HL-60 (cell line): Measurements from ENCODE around the gene NUP210.

Experiments used
- DNase-seq, 2 experiments: peaks; one replicate each; pipeline ENCODE4 v3.0.0-alpha.2; 2010 to 2020; ENCODE audit warnings: low read depth in 1 of 2, low spot score in 1 of 2
- H3K27ac ChIP-seq: fragments of 250-450 bp; sonication (Bioruptor Pico); replicated peaks from 2 replicates; pipeline ENCODE4 v1.5.1; 2020; ENCODE audit warnings: mild to moderate bottlenecking, moderate library complexity
- H3K27me3 ChIP-seq: fragments of 250-450 bp; sonication (Bioruptor Pico); 2 replicates; pipeline ENCODE4 v1.5.1; 2021; ENCODE audit warnings: mild to moderate bottlenecking, moderate library complexity; ENCODE audit not compliant: insufficient read depth, poor library complexity, severe bottlenecking
- H3K4me3 ChIP-seq: replicated peaks from 2 replicates; pipeline ENCODE4 v1.5.1; 2011; ENCODE audit warnings: mild to moderate bottlenecking, control low read depth, low read length; ENCODE audit not compliant: insufficient read depth
- GABPA ChIP-seq: IDR thresholded peaks from 2 replicates; pipeline ENCODE4 v1.6.1; 2012; ENCODE audit warnings: low read depth
- POLR2AphosphoS5 ChIP-seq: IDR thresholded peaks from 2 replicates; pipeline ENCODE4 v1.6.1; 2012; ENCODE audit warnings: low read depth
- SPI1 ChIP-seq: IDR thresholded peaks from 2 replicates; pipeline ENCODE4 v1.6.1; 2012; ENCODE audit warnings: low read depth, mild to moderate bottlenecking, borderline replicate concordance
- TF ChIP-seq, protein P1 (sequence below): IDR thresholded peaks from one replicate; pipeline ENCODE4 v1.5.1; 2011; ENCODE audit warnings: low read length, control low read depth, inconsistent platforms; ENCODE audit not compliant: insufficient read depth
- TF ChIP-seq, protein P2 (sequence below): IDR thresholded peaks from 2 replicates; pipeline ENCODE4 v1.6.1; 2012; ENCODE audit warnings: low read depth; ENCODE audit not compliant: insufficient replicate concordance

Gene NUP210

DNA sequence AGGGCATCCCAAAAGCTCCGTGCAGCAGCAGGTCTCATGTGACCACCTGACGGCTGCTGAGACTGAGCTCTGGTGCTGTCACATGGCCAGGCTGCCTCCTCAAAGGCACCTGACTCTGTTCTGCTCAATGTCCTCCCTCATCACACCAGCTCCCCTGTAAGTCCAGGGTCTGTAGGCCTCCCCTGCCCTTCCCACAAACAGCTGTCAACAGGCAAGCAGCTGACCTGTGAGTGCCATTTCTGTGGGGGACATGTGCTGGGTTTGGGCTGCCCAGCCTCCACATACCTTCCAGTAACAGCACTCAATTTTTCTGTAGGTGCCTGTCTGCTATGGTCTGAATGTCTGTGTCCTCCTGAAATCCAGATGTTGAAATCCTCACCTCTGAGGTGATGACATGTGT is 11.2 kb downstream of the NUP210 start:
- TF ChIP-seq, protein P1, sequence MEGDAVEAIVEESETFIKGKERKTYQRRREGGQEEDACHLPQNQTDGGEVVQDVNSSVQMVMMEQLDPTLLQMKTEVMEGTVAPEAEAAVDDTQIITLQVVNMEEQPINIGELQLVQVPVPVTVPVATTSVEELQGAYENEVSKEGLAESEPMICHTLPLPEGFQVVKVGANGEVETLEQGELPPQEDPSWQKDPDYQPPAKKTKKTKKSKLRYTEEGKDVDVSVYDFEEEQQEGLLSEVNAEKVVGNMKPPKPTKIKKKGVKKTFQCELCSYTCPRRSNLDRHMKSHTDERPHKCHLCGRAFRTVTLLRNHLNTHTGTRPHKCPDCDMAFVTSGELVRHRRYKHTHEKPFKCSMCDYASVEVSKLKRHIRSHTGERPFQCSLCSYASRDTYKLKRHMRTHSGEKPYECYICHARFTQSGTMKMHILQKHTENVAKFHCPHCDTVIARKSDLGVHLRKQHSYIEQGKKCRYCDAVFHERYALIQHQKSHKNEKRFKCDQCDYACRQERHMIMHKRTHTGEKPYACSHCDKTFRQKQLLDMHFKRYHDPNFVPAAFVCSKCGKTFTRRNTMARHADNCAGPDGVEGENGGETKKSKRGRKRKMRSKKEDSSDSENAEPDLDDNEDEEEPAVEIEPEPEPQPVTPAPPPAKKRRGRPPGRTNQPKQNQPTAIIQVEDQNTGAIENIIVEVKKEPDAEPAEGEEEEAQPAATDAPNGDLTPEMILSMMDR, result no peak
- 0 out of 2 replicates have a peak, but pooled peaks have one; percentile 33 for TF ChIP-seq POLR2AphosphoS5
- TF ChIP-seq, protein P2, sequence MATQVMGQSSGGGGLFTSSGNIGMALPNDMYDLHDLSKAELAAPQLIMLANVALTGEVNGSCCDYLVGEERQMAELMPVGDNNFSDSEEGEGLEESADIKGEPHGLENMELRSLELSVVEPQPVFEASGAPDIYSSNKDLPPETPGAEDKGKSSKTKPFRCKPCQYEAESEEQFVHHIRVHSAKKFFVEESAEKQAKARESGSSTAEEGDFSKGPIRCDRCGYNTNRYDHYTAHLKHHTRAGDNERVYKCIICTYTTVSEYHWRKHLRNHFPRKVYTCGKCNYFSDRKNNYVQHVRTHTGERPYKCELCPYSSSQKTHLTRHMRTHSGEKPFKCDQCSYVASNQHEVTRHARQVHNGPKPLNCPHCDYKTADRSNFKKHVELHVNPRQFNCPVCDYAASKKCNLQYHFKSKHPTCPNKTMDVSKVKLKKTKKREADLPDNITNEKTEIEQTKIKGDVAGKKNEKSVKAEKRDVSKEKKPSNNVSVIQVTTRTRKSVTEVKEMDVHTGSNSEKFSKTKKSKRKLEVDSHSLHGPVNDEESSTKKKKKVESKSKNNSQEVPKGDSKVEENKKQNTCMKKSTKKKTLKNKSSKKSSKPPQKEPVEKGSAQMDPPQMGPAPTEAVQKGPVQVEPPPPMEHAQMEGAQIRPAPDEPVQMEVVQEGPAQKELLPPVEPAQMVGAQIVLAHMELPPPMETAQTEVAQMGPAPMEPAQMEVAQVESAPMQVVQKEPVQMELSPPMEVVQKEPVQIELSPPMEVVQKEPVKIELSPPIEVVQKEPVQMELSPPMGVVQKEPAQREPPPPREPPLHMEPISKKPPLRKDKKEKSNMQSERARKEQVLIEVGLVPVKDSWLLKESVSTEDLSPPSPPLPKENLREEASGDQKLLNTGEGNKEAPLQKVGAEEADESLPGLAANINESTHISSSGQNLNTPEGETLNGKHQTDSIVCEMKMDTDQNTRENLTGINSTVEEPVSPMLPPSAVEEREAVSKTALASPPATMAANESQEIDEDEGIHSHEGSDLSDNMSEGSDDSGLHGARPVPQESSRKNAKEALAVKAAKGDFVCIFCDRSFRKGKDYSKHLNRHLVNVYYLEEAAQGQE, result no peak
- Histone ChIP-seq H3K27ac (no peak overlapping the region), H3K27me3 (no peaks in the 10 kb centered on the region), H3K4me3 (no peak overlapping the region)
- DNase-seq, result no peak

GRCh38 chr3:13407926-13408325 is 12.2 kb downstream of the NUP210 start:
- TF ChIP-seq, protein P2, result no peak
- no peak for TF ChIP-seq POLR2AphosphoS5
- TF ChIP-seq, protein P1, result no peak
- no peak for TF ChIP-seq GABPA
- TF ChIP-seq SPI1, result no peak
- no peaks in the 10 kb centered on the region for H3K27me3 ChIP-seq
- DNase-seq, result no peak
- no peak overlapping the region for H3K27ac ChIP-seq
- H3K4me3 ChIP-seq, result no peak overlapping the region

DNA sequence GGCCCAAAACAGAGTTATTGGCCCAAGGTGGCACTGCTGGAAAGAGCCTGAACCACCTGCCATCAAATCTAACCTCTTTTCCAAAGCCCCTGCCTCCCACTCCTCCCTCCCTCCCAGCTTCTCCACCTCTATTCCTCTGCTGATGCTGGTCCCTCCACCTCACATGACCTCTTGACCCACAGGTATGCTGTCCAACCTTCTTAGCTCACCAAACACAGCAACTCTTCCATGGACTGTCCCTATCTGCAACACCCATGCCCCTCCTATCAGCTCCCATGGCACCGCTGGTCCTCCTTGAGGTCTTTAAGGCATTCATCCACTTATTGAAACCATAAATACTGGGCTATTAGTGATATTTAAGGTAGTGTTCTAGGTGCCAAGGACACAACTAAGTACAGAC is 12.6 kb downstream of the NUP210 start:
- H3K27me3 ChIP-seq, result no peaks in the 10 kb centered on the region
- no peak overlapping the region for H3K27ac ChIP-seq
- H3K4me3 ChIP-seq, result no peak overlapping the region
- DNase-seq, result no peak
- TF ChIP-seq POLR2AphosphoS5, result 0 out of 2 replicates have a peak, but pooled peaks have one; percentile 17
- TF ChIP-seq SPI1, result no peak

DNA sequence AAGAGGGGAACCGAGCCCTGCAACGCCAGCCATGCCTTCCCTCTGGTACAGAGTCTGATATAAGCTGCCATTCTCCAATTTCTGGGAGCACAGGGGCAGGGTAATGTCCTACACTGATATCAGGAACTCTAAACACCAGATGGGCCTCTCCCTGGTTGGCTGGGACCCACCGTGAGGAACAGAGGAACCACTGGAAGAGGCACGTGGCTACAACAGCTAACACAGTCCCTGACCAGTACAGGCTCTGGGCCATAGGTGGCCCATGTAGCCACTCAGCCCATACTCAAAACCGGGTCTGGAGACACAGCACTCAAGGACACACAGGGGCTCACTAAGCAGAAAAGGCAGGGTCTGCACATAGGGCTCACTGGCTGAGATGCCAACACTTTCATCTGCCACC is 13.9 kb downstream of the NUP210 start:
- no peak overlapping the region for H3K27ac ChIP-seq
- TF ChIP-seq, protein P2, result no peak
- no peak for TF ChIP-seq POLR2AphosphoS5
- TF ChIP-seq GABPA, result no peak
- TF ChIP-seq, protein P1, result no peak
- TF ChIP-seq SPI1, result no peak
- DNase-seq, result no peak
- H3K27me3 ChIP-seq, result no peaks in the 10 kb centered on the region
- H3K4me3 ChIP-seq, result no peak overlapping the region
